Ovary (tissue), 3 donors: Measurements from ENCODE around the gene NCOA3.

ENCODE experiments used
- CTCF ChIP-seq, 3 donors: fragments of 450-650 bp in 2 of 3; fragments of 200-600 bp in 1 of 3; IDR thresholded peaks; one replicate each; pipeline versions ENCODE4 v1.5.1 to v1.8.0; 2016 to 2022; ENCODE audit warnings: antibody characterized with exemption in 3 of 3, mild to moderate bottlenecking in 1 of 3
- EP300 ChIP-seq: sonication (generic); formaldehyde crosslinking; IDR thresholded peaks from one replicate; pipeline ENCODE4 v1.6.1; 2017; ENCODE audit warnings: antibody characterized with exemption
- POLR2A ChIP-seq: fragments of 450-650 bp; IDR thresholded peaks from one replicate; pipeline ENCODE4 v1.6.1; 2017; ENCODE audit warnings: antibody characterized with exemption, mild to moderate bottlenecking, moderate library complexity
- donor health status: DM: no; HTN: no; CAD: no.

GRCh38 chr20:47672166-47672565 is 170.5 kb downstream of the NCOA3 start:
- no peak for TF ChIP-seq POLR2A
- no peak for TF ChIP-seq EP300
- no peak for TF ChIP-seq CTCF (IDR thresholded peaks at IDR 0.05)
